Endothelial cell of umbilical vein (primary cell): ENCODE results near the gene GPR153. TPM values are rescaled to one million over a fixed set of nuclear protein-coding genes. Genes with fewer than 3 reads are reported as not detected.

Source experiments
- BruUV-seq: library from RNA; stranded (reverse); fragments of 400-500 nt; replicated peaks from 2 replicates; lab custom pipeline; 2021; lab: Mats Ljungman, UMichigan
- CTCF ChIA-PET: fragments of 300-600, 350-600 bp; sonication (Branson Sonifier 250); formaldehyde crosslinking; loops from one replicate; lab custom pipeline; 2021; ENCODE audit warnings: antibody characterized with exemption, inconsistent platforms; lab: Charles Lee
- POLR2A ChIA-PET: fragments of 300-600, 350-600 bp; sonication (Branson Sonifier 250); formaldehyde crosslinking; loops from one replicate; lab custom pipeline; 2021; ENCODE audit warnings: antibody characterized with exemption, inconsistent platforms; lab: Charles Lee
- DNase-seq: peaks from one replicate; pipeline ENCODE4 v3.0.0-alpha.2; 2011; ENCODE audit warnings: low read depth, low spot score
- FAIRE-seq: peaks from 2 replicates; lab custom pipeline; 2011; peaks lifted over from hg19 to GRCh38; lab: Jason Lieb, UNC
- H2AFZ ChIP-seq: 2 replicates; pipeline ENCODE4 v1.6.0; 2012; ENCODE audit warnings: low read depth, low read length, control low read depth, inconsistent platforms
- H3K27ac ChIP-seq: 2 replicates; pipeline ENCODE4 v1.5.1; 2011; ENCODE audit warnings: low read depth, mild to moderate bottlenecking, control low read depth, low read length, moderate library complexity; ENCODE audit not compliant: insufficient read depth
- H3K27me3 ChIP-seq, 2 experiments: 2 replicates each; pipeline versions ENCODE4 v1.6.0 to v1.6.1; 2011; ENCODE audit warnings: low read length in 2 of 2, mixed read lengths in 1 of 2; ENCODE audit not compliant: control insufficient read depth in 2 of 2, insufficient read depth in 2 of 2
- H3K36me3 ChIP-seq, 2 experiments: 2 replicates in 1 of 2; 3 replicates in 1 of 2; pipeline ENCODE4 v1.5.1; 2011; ENCODE audit warnings: low read length in 2 of 2, mild to moderate bottlenecking in 1 of 2, moderate library complexity in 1 of 2; ENCODE audit not compliant: control insufficient read depth in 2 of 2, insufficient read depth in 2 of 2; ENCODE audit errors: extremely low read depth in 1 of 2
- H3K4me1 ChIP-seq: 3 replicates; pipeline ENCODE4 v1.5.1; 2011; ENCODE audit warnings: mild to moderate bottlenecking, low read length; ENCODE audit not compliant: control insufficient read depth, insufficient read depth; ENCODE audit errors: extremely low read depth
- H3K4me2 ChIP-seq: 2 replicates; pipeline ENCODE4 v1.6.1; 2011; ENCODE audit warnings: low read length, control low read depth, mixed read lengths; ENCODE audit not compliant: insufficient read depth
- H3K4me3 ChIP-seq, 3 experiments: fragments of 200-600 bp in 1 of 3; sonication (generic), shearing (Covaris generic) in 1 of 3; replicated peaks in 1 of 3; 2 replicates each; pipeline ENCODE4 v1.5.1; 2011 to 2016; ENCODE audit warnings: control low read depth in 3 of 3, low read length in 3 of 3, mild to moderate bottlenecking in 2 of 3, inconsistent platforms in 1 of 3, low read depth in 1 of 3, moderate library complexity in 1 of 3; ENCODE audit not compliant: insufficient read depth in 1 of 3
- H3K79me2 ChIP-seq: 2 replicates; pipeline ENCODE4 v1.6.0; 2012; ENCODE audit warnings: low read length, inconsistent platforms; ENCODE audit not compliant: control insufficient read depth, insufficient read depth
- H3K9ac ChIP-seq: replicated peaks from 2 replicates; pipeline ENCODE3; 2011; ENCODE audit warnings: low read length, control low read depth; ENCODE audit not compliant: insufficient read depth; ENCODE audit errors: extremely low read depth
- H3K9me1 ChIP-seq: replicated peaks from 3 replicates; pipeline ENCODE4 v1.6.0; 2011; ENCODE audit warnings: mild to moderate bottlenecking, low read length; ENCODE audit not compliant: control insufficient read depth, insufficient read depth; ENCODE audit errors: extremely low read depth
- H3K9me3 ChIP-seq: replicated peaks from 2 replicates; pipeline ENCODE4 v1.5.1; 2012; ENCODE audit warnings: low read length, inconsistent platforms; ENCODE audit not compliant: control insufficient read depth, insufficient read depth
- H4K20me1 ChIP-seq: replicated peaks from 2 replicates; pipeline ENCODE3; 2011; ENCODE audit warnings: mild to moderate bottlenecking, low read length; ENCODE audit not compliant: control insufficient read depth, insufficient read depth; ENCODE audit errors: extremely low read depth
- EZH2 ChIP-seq: IDR thresholded peaks from 2 replicates; pipeline ENCODE4 v1.6.1; 2012; ENCODE audit warnings: borderline replicate concordance, low read depth, mild to moderate bottlenecking, moderate library complexity, low read length, inconsistent platforms; ENCODE audit not compliant: severe bottlenecking
- FOS ChIP-seq: IDR thresholded peaks from 2 replicates; pipeline ENCODE4 v1.6.1; 2011; ENCODE audit warnings: mild to moderate bottlenecking, low read length, moderate library complexity, borderline replicate concordance; ENCODE audit not compliant: insufficient read depth
- GATA2 ChIP-seq: IDR thresholded peaks from 2 replicates; pipeline ENCODE4 v1.7.0; 2011; ENCODE audit warnings: low read depth, mild to moderate bottlenecking, moderate library complexity, mixed read lengths, low read length; ENCODE audit not compliant: insufficient read length, insufficient read depth
- JUN ChIP-seq: IDR thresholded peaks from 2 replicates; pipeline ENCODE4 v1.6.1; 2011; ENCODE audit warnings: borderline replicate concordance, low read depth; ENCODE audit not compliant: insufficient read length, insufficient read depth
- MYC ChIP-seq: IDR thresholded peaks from one replicate; pipeline ENCODE4 v1.6.1; 2011; ENCODE audit warnings: mild to moderate bottlenecking, low read depth, low read length
- POLR2A ChIP-seq: IDR thresholded peaks from 2 replicates; pipeline ENCODE4 v1.6.1; 2012; ENCODE audit warnings: low read depth, mild to moderate bottlenecking, control low read depth, low read length
- POLR2AphosphoS5 ChIP-seq: IDR thresholded peaks from 2 replicates; pipeline ENCODE4 v1.6.1; 2012; ENCODE audit warnings: low read depth, mild to moderate bottlenecking, control low read depth, low read length, moderate library complexity; ENCODE audit not compliant: insufficient read depth
- dilution Hi-C: fragments of 300-500 bp; cut with MboI; formaldehyde crosslinking; loops from one replicate; pipeline ENCODE4 v1.15.0; 2019; ENCODE audit warnings: low sequenced_read_pairs; ENCODE audit not compliant: extremely low pct_ligation_motif_present
- intact Hi-C: fragments of 100-400 bp; cut with micrococcal nuclease; formaldehyde crosslinking; loops from one replicate; pipeline ENCODE4 v1.10.0; 2022
- polyA plus RNA-seq, 4 experiments: library from polyadenylated mRNA; depleted of rRNA in 3 of 4; stranded (reverse) in 3 of 4; unstranded in 1 of 4; fragments of >200 nt; gene quantifications; 2 replicates each; pipeline versions ENCODE4 v1.2.1 to v1.2.3, GENCODE V29; 2011 to 2012; ENCODE audit warnings: missing spikeins in 1 of 4
- total RNA-seq: library from RNA; stranded (reverse); gene quantifications from 2 replicates; pipeline ENCODE4 v1.2.3, GENCODE V29; 2021
- TF ChIP-seq, protein P1 (sequence below): IDR thresholded peaks from 2 replicates; pipeline ENCODE4 v1.6.1; 2011; ENCODE audit not compliant: insufficient read depth, insufficient read length
- TF ChIP-seq, protein P2 (sequence below), 2 donors: IDR thresholded peaks; 1 replicate in 1 of 2; 2 replicates in 1 of 2; pipeline ENCODE4 v1.5.1; 2011; ENCODE audit warnings: low read length in 2 of 2, mild to moderate bottlenecking in 2 of 2, moderate library complexity in 2 of 2, control low read depth in 1 of 2, inconsistent platforms in 1 of 2, low read depth in 1 of 2; ENCODE audit not compliant: insufficient read depth in 1 of 2; ENCODE audit errors: extremely low read depth in 1 of 2

The GPR153 gene
- total and polyA plus RNA-seq, 2 donors (not counting 3 experiments of a cell fraction or from before 2014, with no cell fraction given): 3.1 to 3.9 TPM

DNA sequence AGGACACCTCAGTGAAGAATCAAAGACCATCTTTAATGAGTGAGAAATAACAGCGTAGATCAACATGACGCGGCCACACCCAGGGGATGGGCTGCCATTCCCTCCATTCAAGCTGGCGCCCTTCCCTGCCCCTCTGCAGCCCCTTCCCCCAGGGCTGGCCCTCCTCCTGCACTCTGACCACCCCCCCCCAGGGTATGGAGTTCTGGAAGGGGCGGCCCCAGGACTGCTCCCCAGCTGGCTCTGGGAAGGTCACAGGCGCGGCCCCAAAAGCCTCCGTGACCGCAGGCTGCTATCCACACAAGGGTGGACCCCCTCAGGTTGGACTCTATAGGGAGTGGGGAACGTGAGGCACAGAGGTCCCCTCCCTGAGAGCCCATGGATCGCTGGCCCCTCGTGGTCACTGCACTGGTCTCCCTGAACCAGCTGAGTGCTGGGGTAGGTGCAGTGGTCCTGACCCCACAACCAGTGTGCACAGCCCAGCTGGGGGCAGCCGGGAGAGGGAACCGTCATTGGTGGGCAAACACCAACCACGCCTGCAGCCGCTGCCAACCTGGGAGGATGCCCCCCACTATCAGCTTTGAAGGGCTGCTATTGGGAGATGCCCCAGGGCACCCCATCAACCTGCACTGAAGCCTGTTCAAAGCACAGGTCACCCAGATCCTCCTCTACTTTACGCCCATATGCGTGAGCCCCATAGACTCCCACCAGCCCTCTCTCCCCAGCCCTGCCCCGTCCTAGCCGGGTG lies 16.1 kb upstream of the GPR153 start:
- H3K4me3 ChIP-seq: no peak overlapping the region
- H3K79me2 ChIP-seq: no peaks in the 10 kb centered on the region
- H3K4me2 ChIP-seq: no peak overlapping the region
- no peaks in the 10 kb centered on the region for H3K9me3 ChIP-seq
- no peaks in the 10 kb centered on the region for H3K36me3 ChIP-seq
- no peaks in the 10 kb centered on the region for H3K27me3 ChIP-seq
- ChIA-PET POLR2A (no interaction called here), CTCF (no interaction called here)
- no peak overlapping the region for H3K9ac ChIP-seq
- BruUV-seq: no TSS peak
- no peak overlapping the region for H3K27ac ChIP-seq
- H3K9me1 ChIP-seq: no peaks in the 10 kb centered on the region
- TF ChIP-seq JUN: no peak
- TF ChIP-seq EZH2: no peak
- TF ChIP-seq FOS: no peak
- TF ChIP-seq GATA2: no peak
- no peak for TF ChIP-seq MYC
- TF ChIP-seq, protein P1, sequence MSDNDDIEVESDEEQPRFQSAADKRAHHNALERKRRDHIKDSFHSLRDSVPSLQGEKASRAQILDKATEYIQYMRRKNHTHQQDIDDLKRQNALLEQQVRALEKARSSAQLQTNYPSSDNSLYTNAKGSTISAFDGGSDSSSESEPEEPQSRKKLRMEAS: no peak
- TF ChIP-seq, protein P2, sequence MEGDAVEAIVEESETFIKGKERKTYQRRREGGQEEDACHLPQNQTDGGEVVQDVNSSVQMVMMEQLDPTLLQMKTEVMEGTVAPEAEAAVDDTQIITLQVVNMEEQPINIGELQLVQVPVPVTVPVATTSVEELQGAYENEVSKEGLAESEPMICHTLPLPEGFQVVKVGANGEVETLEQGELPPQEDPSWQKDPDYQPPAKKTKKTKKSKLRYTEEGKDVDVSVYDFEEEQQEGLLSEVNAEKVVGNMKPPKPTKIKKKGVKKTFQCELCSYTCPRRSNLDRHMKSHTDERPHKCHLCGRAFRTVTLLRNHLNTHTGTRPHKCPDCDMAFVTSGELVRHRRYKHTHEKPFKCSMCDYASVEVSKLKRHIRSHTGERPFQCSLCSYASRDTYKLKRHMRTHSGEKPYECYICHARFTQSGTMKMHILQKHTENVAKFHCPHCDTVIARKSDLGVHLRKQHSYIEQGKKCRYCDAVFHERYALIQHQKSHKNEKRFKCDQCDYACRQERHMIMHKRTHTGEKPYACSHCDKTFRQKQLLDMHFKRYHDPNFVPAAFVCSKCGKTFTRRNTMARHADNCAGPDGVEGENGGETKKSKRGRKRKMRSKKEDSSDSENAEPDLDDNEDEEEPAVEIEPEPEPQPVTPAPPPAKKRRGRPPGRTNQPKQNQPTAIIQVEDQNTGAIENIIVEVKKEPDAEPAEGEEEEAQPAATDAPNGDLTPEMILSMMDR (IDR thresholded peaks at IDR 0.05; ENCODE audit: extremely low read depth in 1 of 2, insufficient read depth in 1 of 2, low read depth in 1 of 2, low read length in 2 of 2): no peak
- TF ChIP-seq POLR2A: no peak
- no peak for TF ChIP-seq POLR2AphosphoS5
- H2AFZ ChIP-seq: no peak overlapping the region
- FAIRE-seq (no peak), DNase-seq (no peak)
- no peaks in the 10 kb centered on the region for H4K20me1 ChIP-seq
- intact Hi-C loops (no loop called here), dilution Hi-C loops (no loop called here)
- no peaks in the 10 kb centered on the region for H3K4me1 ChIP-seq
